ENCODE data around the gene LIMK2.

GRCh38 chr22:31243339-31244045 lies 31.4 kb downstream of the LIMK2 start:
- TF ChIP-seq CTCF (IDR thresholded peaks at IDR 0.05 in 4 of 5, conservative IDR thresholded peaks at IDR 0.05 in 1 of 5) (no peak), POLR2A (IDR thresholded peaks at IDR 0.05) (no peak)
